ENCODE data around the gene PRRC2A. TPM values are rescaled to one million over a fixed set of nuclear protein-coding genes. Genes with fewer than 3 reads are reported as not detected.

PRRC2A gene
- polyA plus RNA-seq, 1 donor (not counting 4 experiments of a cell fraction or from before 2014, with no cell fraction given) = 20.5 TPM

DNA sequence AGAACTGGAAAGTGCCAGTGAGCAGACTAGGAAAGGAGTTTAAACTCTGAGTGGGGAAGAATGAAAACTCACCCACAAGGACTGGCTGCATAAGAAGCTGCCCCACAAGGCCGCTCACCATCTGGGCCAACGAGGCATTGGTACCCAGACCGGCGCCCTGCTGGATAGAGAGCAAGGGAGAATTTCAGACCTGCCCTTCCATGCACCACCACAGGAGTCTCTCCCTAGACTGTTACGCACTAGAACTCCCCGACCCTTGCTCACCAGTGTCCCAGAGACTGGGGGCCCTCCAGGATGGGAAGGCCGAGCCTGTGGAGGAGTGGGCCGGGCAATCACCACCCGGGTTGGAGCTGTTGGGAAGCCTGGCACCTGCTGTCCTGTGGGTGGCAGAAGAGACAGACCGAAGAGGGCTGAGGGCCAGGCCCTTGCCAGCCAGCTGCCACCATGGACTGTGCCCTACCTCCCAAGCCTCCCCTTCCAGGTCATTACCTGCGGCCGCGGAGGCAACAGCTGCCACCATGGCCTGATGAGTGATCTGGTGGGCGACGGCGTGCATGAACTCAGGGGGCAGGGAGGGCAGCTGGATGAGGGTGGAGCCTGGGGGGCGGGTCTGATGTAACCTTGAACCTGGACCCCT is 23.4 kb downstream of the PRRC2A start:
- DNase-seq (ENCODE audit: low read depth, low spot score) (no peak), FAIRE-seq (no peak)
- H3K27ac ChIP-seq (ENCODE audit: control insufficient read depth, insufficient read depth, low read length) = no peak overlapping the region
- no peak overlapping the region for H3K9ac ChIP-seq (ENCODE audit: control insufficient read depth, extremely low read depth, insufficient read depth, low read length)
- H3K9me3 ChIP-seq (ENCODE audit: control insufficient read depth, low read depth, low read length) = no peaks in the 10 kb centered on the region
- TF ChIP-seq CTCF (optimal IDR thresholded peaks at IDR 0.05 in 1 of 3, IDR thresholded peaks at IDR 0.05 in 1 of 3, conservative IDR thresholded peaks at IDR 0.05 in 1 of 3; ENCODE audit: extremely low read depth in 1 of 3, insufficient read depth in 2 of 3, low read length in 3 of 3) (no peak), EZH2 (IDR thresholded peaks at IDR 0.05; ENCODE audit: low read length) (no peak)
- dilution Hi-C loops (cut with MboI; ENCODE audit: extremely low pct_ligation_motif_present, low sequenced_read_pairs) = no loop called here
- no peaks in the 10 kb centered on the region for H3K9me1 ChIP-seq (ENCODE audit: control insufficient read depth, extremely low read depth, insufficient read depth, low read length)
- no peak overlapping the region for H2AFZ ChIP-seq (ENCODE audit: control insufficient read depth, low read length)
- no peaks in the 10 kb centered on the region for H3K27me3 ChIP-seq (ENCODE audit: control insufficient read depth, extremely low read depth, insufficient read depth, low read length)
- no peak overlapping the region for H3K4me2 ChIP-seq (ENCODE audit: control insufficient read depth, extremely low read depth, insufficient read depth, low read depth, low read length)
- H3K4me1 ChIP-seq (ENCODE audit: control insufficient read depth, extremely low read depth, insufficient read depth, low read length) = no peaks in the 10 kb centered on the region
- no peaks in the 10 kb centered on the region for H4K20me1 ChIP-seq (ENCODE audit: control insufficient read depth, extremely low read depth, insufficient read depth, low read length)
- H3K4me3 ChIP-seq (ENCODE audit: control insufficient read depth in 2 of 3, extremely low read depth in 1 of 3, insufficient read depth in 2 of 3, low read depth in 1 of 3, low read length in 3 of 3) = no peak overlapping the region
- peaks cover 5% of the 10 kb centered on the region for H3K79me2 ChIP-seq (ENCODE audit: control insufficient read depth, insufficient read depth, low read length)
- H3K36me3 ChIP-seq (ENCODE audit: control insufficient read depth in 2 of 2, extremely low read depth in 1 of 2, insufficient read depth in 2 of 2, low read length in 2 of 2) = peaks cover 45 to 65% of the 10 kb centered on the region in 2 experiments

DNA sequence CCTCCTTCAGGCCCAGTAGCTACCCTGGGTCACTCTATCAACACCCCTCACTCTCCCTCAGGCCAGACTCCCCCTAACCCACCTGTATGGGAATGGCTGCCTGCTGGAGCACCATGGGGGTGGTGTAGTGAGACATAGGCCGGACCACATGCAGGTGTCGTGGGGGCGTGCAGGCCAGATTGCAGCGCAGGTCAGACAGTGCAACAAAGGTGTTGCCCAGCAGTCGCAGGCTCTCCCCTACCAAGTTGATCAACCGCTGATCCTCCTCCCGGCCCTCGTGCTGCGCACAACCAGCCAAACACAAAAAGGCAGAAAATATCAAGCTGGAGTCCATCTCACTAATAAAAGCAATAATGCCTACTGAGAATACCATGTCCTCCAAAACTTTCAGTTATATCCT is 24.8 kb downstream of the PRRC2A start:
- TF ChIP-seq CTCF (optimal IDR thresholded peaks at IDR 0.05 in 1 of 3, IDR thresholded peaks at IDR 0.05 in 1 of 3, conservative IDR thresholded peaks at IDR 0.05 in 1 of 3; ENCODE audit: extremely low read depth in 1 of 3, insufficient read depth in 2 of 3, low read length in 3 of 3) = no peak
- no peak for TF ChIP-seq EZH2 (IDR thresholded peaks at IDR 0.05; ENCODE audit: low read length)
- H4K20me1 ChIP-seq (ENCODE audit: control insufficient read depth, extremely low read depth, insufficient read depth, low read length) = peaks cover 4% of the 10 kb centered on the region
- FAIRE-seq = no peak
- no peaks in the 10 kb centered on the region for H3K9me1 ChIP-seq (ENCODE audit: control insufficient read depth, extremely low read depth, insufficient read depth, low read length)
- H3K4me2 ChIP-seq (ENCODE audit: control insufficient read depth, extremely low read depth, insufficient read depth, low read depth, low read length) = no peak overlapping the region
- no peaks in the 10 kb centered on the region for H3K9me3 ChIP-seq (ENCODE audit: control insufficient read depth, low read depth, low read length)
- H3K79me2 ChIP-seq (ENCODE audit: control insufficient read depth, insufficient read depth, low read length) = peaks cover 19% of the 10 kb centered on the region
- no peak overlapping the region for H2AFZ ChIP-seq (ENCODE audit: control insufficient read depth, low read length)
- H3K36me3 ChIP-seq (ENCODE audit: control insufficient read depth in 2 of 2, extremely low read depth in 1 of 2, insufficient read depth in 2 of 2, low read length in 2 of 2) = peaks cover 48 to 68% of the 10 kb centered on the region in 2 experiments
- H3K27me3 ChIP-seq (ENCODE audit: control insufficient read depth, extremely low read depth, insufficient read depth, low read length) = no peaks in the 10 kb centered on the region
- no peak overlapping the region for H3K9ac ChIP-seq (ENCODE audit: control insufficient read depth, extremely low read depth, insufficient read depth, low read length)
- dilution Hi-C loops (cut with MboI; ENCODE audit: extremely low pct_ligation_motif_present, low sequenced_read_pairs) = no loop called here
- no peak overlapping the region for H3K27ac ChIP-seq (ENCODE audit: control insufficient read depth, insufficient read depth, low read length)
- H3K4me3 ChIP-seq (ENCODE audit: control insufficient read depth in 2 of 3, extremely low read depth in 1 of 3, insufficient read depth in 2 of 3, low read depth in 1 of 3, low read length in 3 of 3) = no peak overlapping the region
- no peaks in the 10 kb centered on the region for H3K4me1 ChIP-seq (ENCODE audit: control insufficient read depth, extremely low read depth, insufficient read depth, low read length)
- DNase-seq (ENCODE audit: low read depth, low spot score) = no peak
